CD4-positive, alpha-beta T cell treated with Interferon gamma for 1 hour (primary cell): ENCODE measurements around the gene NAA16.
"Not testable (repeated sequence)": the region's sequence is repeated elsewhere in the genome, so short reads cannot be mapped to it uniquely, and the experiment has no call there.

Experiments used
- DNase-seq: peaks from one replicate; pipeline ENCODE4 v3.0.0-alpha.2; 2020

The NAA16 gene

GRCh38 chr13:41310963-41311405 is at the start of gene NAA16:
TSS of gene NAA16 (plus strand) at chr13:41311267. CDS start at chr13:41311529, 262 bp downstream.
- peak; percentile 92 for DNase-seq

GRCh38 chr13:41263261-41263971 is 47.7 kb upstream of the NAA16 start, which contains the start of gene MTRF1:
TSS of gene MTRF1 (minus strand) at chr13:41263576. CDS start at chr13:41260907, 2,669 bp downstream.
- DNase-seq: peak; percentile 79

- DNase-seq: no peak
These were observed 44.0 kb upstream of the NAA16 start for GRCh38 chr13:41267106-41267505.

- no peak for DNase-seq
These were observed 42.3 kb upstream of the NAA16 start for GRCh38 chr13:41268764-41269163.

GRCh38 chr13:41271456-41272285 is 39.4 kb upstream of the NAA16 start:
- no peak for DNase-seq

- no peak for DNase-seq
These were observed 37.1 kb upstream of the NAA16 start for GRCh38 chr13:41273831-41274441.

- DNase-seq: no peak
These were observed 36.2 kb upstream of the NAA16 start for GRCh38 chr13:41274881-41275280.

GRCh38 chr13:41276824-41277223 is 34.2 kb upstream of the NAA16 start:
- no peak for DNase-seq

- DNase-seq: not testable (repeated sequence)
These were observed 31.9 kb upstream of the NAA16 start for GRCh38 chr13:41279156-41279555.

GRCh38 chr13:41282129-41282571 is 28.9 kb upstream of the NAA16 start:
- DNase-seq: no peak

- no peak for DNase-seq
These were observed 26.4 kb upstream of the NAA16 start for GRCh38 chr13:41284512-41285288.

- DNase-seq: no peak
These were observed 24.7 kb upstream of the NAA16 start for GRCh38 chr13:41286370-41286769.

- DNase-seq: no peak
These were observed 21.6 kb upstream of the NAA16 start for GRCh38 chr13:41289463-41289881.

- DNase-seq: no peak
These were observed 19.8 kb upstream of the NAA16 start for GRCh38 chr13:41291246-41291645.

- DNase-seq: no peak
These were observed 17.8 kb upstream of the NAA16 start for GRCh38 chr13:41293272-41293671.

- DNase-seq: no peak
These were observed 16.2 kb upstream of the NAA16 start for GRCh38 chr13:41294914-41295313.

GRCh38 chr13:41295973-41296372 is 15.1 kb upstream of the NAA16 start:
- DNase-seq: no peak

- no peak for DNase-seq
These were observed 14.0 kb upstream of the NAA16 start for GRCh38 chr13:41296879-41297646.

- no peak for DNase-seq
These were observed 11.6 kb upstream of the NAA16 start for GRCh38 chr13:41299316-41300094.

GRCh38 chr13:41302743-41303142 is 8.3 kb upstream of the NAA16 start:
- no peak for DNase-seq

GRCh38 chr13:41304551-41304950 is 6.5 kb upstream of the NAA16 start:
- no peak for DNase-seq
